ENCODE results near the gene PTPRCAP. TPM values are rescaled to one million over a fixed set of nuclear protein-coding genes. Genes with fewer than 3 reads are reported as not detected.
"Not testable (repeated sequence)": the region's sequence is repeated elsewhere in the genome, so short reads cannot be mapped to it uniquely, and the experiment has no call there.

PTPRCAP gene
- polyA plus RNA-seq, 1 donor from 2014 or later = 1,093 TPM

DNA sequence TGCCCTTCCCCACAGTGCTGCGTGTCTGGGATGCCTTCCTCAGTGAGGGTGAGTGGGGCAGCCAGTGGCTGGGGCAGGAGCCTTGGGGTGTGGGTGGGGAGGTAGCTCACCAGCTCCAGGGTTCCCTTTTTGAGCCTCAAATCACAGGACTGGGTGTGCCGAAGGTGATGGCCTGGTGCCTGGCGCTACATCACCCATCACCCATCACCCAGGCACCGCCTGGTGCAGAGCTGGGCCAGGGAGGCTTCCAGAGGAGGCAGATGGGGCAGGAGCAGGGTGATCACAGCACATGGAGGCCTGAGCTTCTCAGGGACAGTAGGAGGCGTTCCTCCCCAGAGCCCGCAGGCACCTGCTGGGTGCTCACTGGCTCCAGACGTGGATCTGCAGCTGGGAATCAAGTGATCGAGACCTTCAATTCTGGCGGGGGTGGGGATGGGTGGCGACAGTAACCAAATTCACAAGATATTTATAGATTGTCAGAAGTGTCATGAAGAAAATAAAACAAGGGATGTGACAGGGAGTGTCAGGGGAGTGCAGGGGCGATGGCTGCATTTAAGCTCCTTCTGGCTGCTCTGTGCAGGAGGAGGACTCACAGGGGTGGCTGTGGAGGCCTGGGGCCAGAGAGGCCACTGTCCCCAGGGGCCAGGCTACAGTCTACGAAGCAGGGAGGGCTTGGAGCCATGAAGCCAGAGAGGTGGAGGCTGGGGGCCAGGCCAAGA is 30.4 kb downstream of the PTPRCAP start:
- peaks cover 49 to 54% (median 49%) of the 10 kb centered on the region in 3 donors for H3K4me1 Mint-ChIP-seq
- no peaks in the 10 kb centered on the region for H3K9me3 Mint-ChIP-seq
- H3K27ac Mint-ChIP-seq = peak overlapping the region in 2 of 3 donors; percentile 95 to 100
- H3K27me3 Mint-ChIP-seq = no peaks in the 10 kb centered on the region
- peaks cover 9% of the 10 kb centered on the region for H3K36me3 Mint-ChIP-seq
- H3K4me3 Mint-ChIP-seq = peak overlapping the region; percentile 77 to 100 (median 96)

DNA sequence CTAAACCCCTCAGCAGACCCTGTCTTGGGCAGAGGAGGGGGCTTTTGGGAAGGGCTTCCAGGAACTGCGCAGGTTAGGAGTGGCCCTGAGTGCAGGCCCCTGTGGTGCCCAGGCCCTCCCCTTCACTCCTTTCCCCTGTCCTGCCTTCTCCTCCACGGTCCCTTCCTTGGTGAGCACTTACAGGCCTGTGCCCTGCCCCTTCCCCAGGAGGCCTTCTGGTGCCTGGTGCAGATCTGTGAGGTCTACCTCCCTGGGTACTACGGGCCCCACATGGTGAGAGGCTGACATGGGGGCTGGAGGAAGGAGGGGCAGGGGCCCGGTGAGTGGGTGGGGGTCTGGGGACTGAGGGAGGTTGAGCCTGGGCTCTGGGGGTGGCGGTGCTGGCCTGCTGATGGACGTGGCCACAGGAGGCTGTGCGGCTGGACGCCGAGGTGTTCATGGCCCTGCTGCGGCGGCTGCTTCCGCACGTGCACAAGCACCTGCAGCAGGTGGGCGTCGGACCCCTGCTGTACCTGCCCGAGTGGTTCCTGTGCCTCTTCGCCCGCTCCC is 31.0 kb downstream of the PTPRCAP start:
- H3K27ac Mint-ChIP-seq = peak overlapping the region; percentile 85 to 100 (median 87)
- H3K27me3 Mint-ChIP-seq = no peaks in the 10 kb centered on the region
- H3K36me3 Mint-ChIP-seq = peaks cover 9% of the 10 kb centered on the region
- H3K9me3 Mint-ChIP-seq = no peaks in the 10 kb centered on the region
- peak overlapping the region; percentile 77 to 100 (median 98) for H3K4me3 Mint-ChIP-seq
- peaks cover 43 to 50% (median 46%) of the 10 kb centered on the region in 3 donors for H3K4me1 Mint-ChIP-seq

DNA sequence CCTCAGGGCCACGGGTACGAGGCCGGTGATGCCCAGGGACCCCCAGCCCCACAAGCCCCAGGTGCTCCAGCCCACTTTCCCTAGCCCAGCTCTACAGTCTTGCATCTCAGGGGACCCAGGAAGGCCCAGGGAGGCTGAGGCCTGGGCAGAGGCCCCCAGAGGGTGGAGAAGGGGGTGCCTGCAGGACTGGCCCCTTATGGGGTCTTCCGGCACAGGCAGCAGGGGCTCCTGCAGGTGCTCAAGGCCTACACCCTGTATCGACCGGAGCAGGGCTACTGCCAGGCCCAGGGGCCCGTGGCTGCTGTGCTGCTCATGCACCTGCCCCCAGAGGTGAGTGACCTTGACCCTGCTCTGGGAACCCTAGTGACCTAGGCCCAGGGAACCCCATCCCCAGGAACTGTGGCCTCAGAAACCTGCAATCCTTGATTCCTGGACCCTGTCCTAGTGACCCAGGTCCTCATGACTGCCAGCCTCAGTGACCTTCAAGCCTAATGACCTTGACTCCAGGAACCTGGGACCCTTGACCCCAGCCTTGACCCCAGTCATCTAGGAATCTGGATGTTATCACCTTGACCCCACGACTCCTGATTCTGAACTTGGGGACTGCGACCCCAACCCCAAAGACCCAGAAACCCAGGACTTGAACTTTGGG is 31.7 kb downstream of the PTPRCAP start:
- Mint-ChIP-seq H3K4me3 (peak overlapping the region; percentile 91 to 100 (median 98)), H3K9me3 (no peaks in the 10 kb centered on the region), H3K36me3 (peaks cover 9% of the 10 kb centered on the region), H3K4me1 (peaks cover 38 to 43% (median 41%) of the 10 kb centered on the region in 3 donors), H3K27me3 (no peaks in the 10 kb centered on the region), H3K27ac (peak overlapping the region; percentile 85 to 100 (median 87))

DNA sequence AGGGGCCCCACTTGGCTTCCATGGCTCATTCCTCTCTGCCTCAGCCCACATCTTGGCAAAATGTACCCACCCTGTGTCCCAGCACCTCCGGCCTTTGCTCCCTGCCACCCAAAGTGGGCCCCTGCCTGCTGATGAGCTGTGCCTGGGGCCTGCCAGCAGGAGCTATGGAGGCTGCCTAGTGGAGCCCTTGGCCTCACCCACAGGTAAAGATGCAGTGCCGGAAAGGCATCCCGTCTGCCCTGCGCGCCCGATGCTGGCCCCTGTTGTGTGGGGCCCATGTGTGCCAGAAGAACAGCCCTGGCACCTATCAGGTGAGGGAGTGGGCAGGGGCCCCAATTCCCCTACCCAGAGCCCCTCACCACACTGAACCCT is 32.3 kb downstream of the PTPRCAP start:
- peaks cover 37 to 43% (median 39%) of the 10 kb centered on the region in 3 donors for H3K4me1 Mint-ChIP-seq
- H3K9me3 Mint-ChIP-seq = no peaks in the 10 kb centered on the region
- H3K27ac Mint-ChIP-seq = peak overlapping the region; percentile 47 to 100 (median 87)
- peaks cover 9% of the 10 kb centered on the region for H3K36me3 Mint-ChIP-seq
- peak overlapping the region; percentile 91 to 100 (median 96) for H3K4me3 Mint-ChIP-seq
- no peaks in the 10 kb centered on the region for H3K27me3 Mint-ChIP-seq

DNA sequence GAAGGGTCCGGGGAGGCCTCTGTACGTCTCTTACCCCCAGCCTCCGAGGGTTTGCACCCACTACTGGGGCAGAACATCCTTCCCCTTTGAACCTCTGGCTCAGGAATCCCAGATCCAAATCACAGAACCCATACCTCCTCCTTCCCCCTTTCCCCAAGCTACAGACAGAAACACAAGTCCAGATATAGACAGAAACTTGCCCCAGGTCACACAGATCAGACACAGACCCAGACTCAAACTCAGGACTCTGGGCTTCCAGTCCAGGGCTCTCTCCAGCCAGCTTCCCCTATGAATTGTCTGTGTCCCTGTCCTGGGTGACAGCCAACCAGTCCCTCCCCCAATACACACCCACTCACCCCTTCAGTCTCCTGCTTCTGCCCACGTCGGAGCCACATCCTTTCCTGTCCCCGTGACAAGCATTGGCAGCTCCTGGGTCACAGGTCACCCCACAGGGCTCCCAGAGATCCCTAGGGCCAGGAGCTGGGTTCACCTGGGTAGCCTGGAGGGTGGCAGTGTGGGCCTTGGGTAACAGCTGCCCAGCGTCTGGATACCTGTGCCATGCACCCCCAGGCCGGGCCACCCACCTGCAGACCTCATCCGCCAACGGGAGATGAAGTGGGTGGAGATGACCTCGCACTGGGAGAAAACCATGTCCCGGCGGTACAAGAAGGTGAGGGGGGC is 32.8 kb downstream of the PTPRCAP start:
- no peaks in the 10 kb centered on the region for H3K27me3 Mint-ChIP-seq
- peak overlapping the region; percentile 36 to 100 (median 97) for H3K27ac Mint-ChIP-seq
- H3K4me1 Mint-ChIP-seq = peaks cover 35 to 41% (median 35%) of the 10 kb centered on the region in 3 donors
- H3K36me3 Mint-ChIP-seq = peaks cover 7% of the 10 kb centered on the region
- peak overlapping the region; percentile 91 to 100 (median 96) for H3K4me3 Mint-ChIP-seq
- no peaks in the 10 kb centered on the region for H3K9me3 Mint-ChIP-seq

- peaks cover 24 to 34% (median 29%) of the 10 kb centered on the region in 3 donors for H3K4me1 Mint-ChIP-seq
- H3K36me3 Mint-ChIP-seq = not testable (repeated sequence)
- H3K4me3 Mint-ChIP-seq = peak overlapping the region; percentile 91 to 100 (median 96)
Observed at GRCh38 chr11:67403085-67403484, 34.4 kb downstream of the PTPRCAP start.

DNA sequence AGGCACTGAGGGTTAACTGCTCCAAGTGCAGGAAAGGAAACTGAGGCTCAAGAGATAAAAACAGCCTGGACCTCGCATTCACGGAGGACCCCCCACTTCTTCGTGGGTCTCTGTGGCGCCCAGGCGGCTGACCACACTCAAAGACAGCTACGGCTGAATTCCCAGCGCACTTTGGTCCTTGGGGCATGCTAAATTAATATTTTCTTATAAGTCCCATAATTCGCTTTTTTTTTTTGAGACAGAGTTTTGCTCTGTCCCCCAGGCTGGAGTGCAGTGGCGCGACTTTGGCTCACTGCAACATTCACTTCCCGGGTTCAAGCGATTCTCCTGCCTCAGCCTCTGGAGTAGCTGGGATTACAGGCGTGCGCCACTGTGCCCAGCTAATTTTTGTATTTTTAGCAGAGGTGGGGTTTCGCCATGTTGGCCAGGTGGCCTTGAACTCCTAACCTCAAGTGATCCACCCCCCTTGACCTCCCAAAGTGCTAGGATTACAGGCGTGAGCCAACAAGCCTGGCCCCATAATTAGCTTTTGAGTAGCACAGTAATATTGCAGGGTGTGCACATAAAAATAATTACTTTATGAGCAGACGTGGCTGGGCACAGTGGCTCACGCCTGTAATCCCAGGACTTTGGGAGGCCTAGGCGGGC is 35.2 kb downstream of the PTPRCAP start:
- not testable (repeated sequence) for H3K9me3 Mint-ChIP-seq, H3K36me3 Mint-ChIP-seq, H3K27me3 Mint-ChIP-seq
- Mint-ChIP-seq H3K27ac (peak overlapping the region; percentile 93 to 97 (median 95)), H3K4me1 (peaks cover 18 to 28% (median 21%) of the 10 kb centered on the region in 3 donors), H3K4me3 (peak overlapping the region; percentile 91 to 100 (median 93))

More at GRCh38 chr11:67403085-67403484, 34.4 kb downstream of the PTPRCAP start:
- H3K27ac Mint-ChIP-seq = peak overlapping the region; percentile 96 to 100 (median 97)
- not testable (repeated sequence) for H3K9me3 Mint-ChIP-seq, H3K27me3 Mint-ChIP-seq

- H3K4me3 Mint-ChIP-seq = peak within 1 kb of the TSS; percentile 91 to 100 (median 94)
- H3K27me3 Mint-ChIP-seq = no peaks in the 10 kb centered on the region
- no peaks in the 10 kb centered on the region for H3K9me3 Mint-ChIP-seq
- H3K4me1 Mint-ChIP-seq = peaks cover 16 to 27% (median 21%) of the 10 kb centered on the region in 3 donors
- peak within 1 kb of the TSS; percentile 93 to 97 (median 95) for H3K27ac Mint-ChIP-seq
- H3K36me3 Mint-ChIP-seq = no peaks in the 10 kb centered on the region
Observed at GRCh38 chr11:67401495-67402191, 35.8 kb downstream of the PTPRCAP start, which contains the start of gene PPP1CA. TSS of gene PPP1CA (minus strand) at chr11:67401858. CDS start at chr11:67401782, 76 bp downstream.

- Mint-ChIP-seq H3K4me1 (peaks cover 16 to 22% (median 17%) of the 10 kb centered on the region in 3 donors), H3K36me3 (no peaks in the 10 kb centered on the region), H3K27ac (peak overlapping the region; percentile 84 to 87 (median 85)), H3K27me3 (no peaks in the 10 kb centered on the region), H3K9me3 (no peaks in the 10 kb centered on the region), H3K4me3 (peak overlapping the region; percentile 84 to 100 (median 94))
Observed at GRCh38 chr11:67400942-67401494, 36.5 kb downstream of the PTPRCAP start.

GRCh38 chr11:67400251-67400941 is 37.1 kb downstream of the PTPRCAP start:
- Mint-ChIP-seq H3K27ac (peak overlapping the region; percentile 84 to 87 (median 85)), H3K4me1 (peaks cover 15 to 22% (median 16%) of the 10 kb centered on the region in 3 donors), H3K27me3 (no peaks in the 10 kb centered on the region), H3K36me3 (no peaks in the 10 kb centered on the region), H3K9me3 (no peaks in the 10 kb centered on the region), H3K4me3 (peak overlapping the region; percentile 84 to 100 (median 94))

DNA sequence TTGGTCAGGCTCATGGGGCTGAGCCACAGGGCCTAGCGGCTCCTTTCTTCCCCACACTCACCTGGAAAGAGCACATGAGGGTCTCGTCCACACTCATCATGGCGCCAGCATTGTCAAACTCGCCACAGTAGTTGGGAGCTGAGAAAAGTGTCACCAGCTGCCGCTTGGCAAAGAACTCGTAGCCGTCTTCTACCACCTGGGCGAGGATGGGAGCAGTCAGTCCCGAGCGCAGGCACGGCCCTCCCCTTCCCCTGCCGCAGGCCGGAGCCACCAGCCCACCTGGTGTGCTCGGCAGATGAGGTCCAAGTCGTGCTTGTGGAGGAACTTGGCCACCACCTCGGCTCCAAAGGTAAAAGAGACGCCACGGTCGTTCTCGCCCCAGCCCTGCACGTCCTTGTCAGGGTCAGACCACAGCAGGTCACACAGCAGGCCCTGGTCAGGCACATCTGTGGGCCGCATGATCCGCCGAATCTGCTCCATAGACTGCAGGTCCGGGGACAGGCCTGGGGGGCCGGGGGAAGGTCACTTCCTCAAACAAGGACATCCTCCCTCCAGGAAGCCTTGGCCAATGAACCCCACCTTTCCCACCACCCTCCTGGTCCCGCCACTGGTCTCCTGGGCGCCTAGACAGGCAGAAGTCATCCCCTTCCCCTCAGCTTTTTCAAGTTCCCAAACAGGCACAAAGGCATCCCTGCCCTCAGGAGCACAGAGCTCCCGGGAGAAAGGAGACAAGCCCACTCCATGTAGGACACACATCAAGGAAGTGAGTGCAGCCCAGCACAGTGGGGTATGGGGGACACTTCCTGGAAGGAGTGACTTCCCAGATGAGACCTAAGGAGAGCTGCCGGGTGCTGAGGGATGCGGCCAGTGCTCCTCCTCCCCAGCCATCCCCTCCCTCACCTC is 38.6 kb downstream of the PTPRCAP start:
- Mint-ChIP-seq H3K27ac (peak overlapping the region in 1 of 3 donors; percentile 65), H3K36me3 (no peaks in the 10 kb centered on the region), H3K4me1 (peaks cover 12 to 22% (median 16%) of the 10 kb centered on the region in 3 donors), H3K4me3 (peak overlapping the region; percentile 42 to 100 (median 66)), H3K27me3 (no peaks in the 10 kb centered on the region), H3K9me3 (no peaks in the 10 kb centered on the region)

- H3K4me1 Mint-ChIP-seq = peaks cover 11 to 20% (median 17%) of the 10 kb centered on the region in 3 donors
- peak overlapping the region in 2 of 3 donors; percentile 40 to 58 for H3K27ac Mint-ChIP-seq
- H3K36me3 Mint-ChIP-seq = no peaks in the 10 kb centered on the region
- H3K4me3 Mint-ChIP-seq = peak overlapping the region in 2 of 4 donors; percentile 34 to 81
- H3K9me3 Mint-ChIP-seq = no peaks in the 10 kb centered on the region
- H3K27me3 Mint-ChIP-seq = no peaks in the 10 kb centered on the region
Observed at GRCh38 chr11:67397986-67398660, 39.4 kb downstream of the PTPRCAP start.

All from IgD-negative memory B cell (primary cell).